ENCODE data around the gene INCA1. TPM values are rescaled to one million over a fixed set of nuclear protein-coding genes. Genes with fewer than 3 reads are reported as not detected.

INCA1 gene
- total and polyA plus RNA-seq, 2 of the 8 experiments (the other 6 are each of a cell fraction or from before 2014, with no cell fraction given), result 0.89 to 1.4 TPM

DNA sequence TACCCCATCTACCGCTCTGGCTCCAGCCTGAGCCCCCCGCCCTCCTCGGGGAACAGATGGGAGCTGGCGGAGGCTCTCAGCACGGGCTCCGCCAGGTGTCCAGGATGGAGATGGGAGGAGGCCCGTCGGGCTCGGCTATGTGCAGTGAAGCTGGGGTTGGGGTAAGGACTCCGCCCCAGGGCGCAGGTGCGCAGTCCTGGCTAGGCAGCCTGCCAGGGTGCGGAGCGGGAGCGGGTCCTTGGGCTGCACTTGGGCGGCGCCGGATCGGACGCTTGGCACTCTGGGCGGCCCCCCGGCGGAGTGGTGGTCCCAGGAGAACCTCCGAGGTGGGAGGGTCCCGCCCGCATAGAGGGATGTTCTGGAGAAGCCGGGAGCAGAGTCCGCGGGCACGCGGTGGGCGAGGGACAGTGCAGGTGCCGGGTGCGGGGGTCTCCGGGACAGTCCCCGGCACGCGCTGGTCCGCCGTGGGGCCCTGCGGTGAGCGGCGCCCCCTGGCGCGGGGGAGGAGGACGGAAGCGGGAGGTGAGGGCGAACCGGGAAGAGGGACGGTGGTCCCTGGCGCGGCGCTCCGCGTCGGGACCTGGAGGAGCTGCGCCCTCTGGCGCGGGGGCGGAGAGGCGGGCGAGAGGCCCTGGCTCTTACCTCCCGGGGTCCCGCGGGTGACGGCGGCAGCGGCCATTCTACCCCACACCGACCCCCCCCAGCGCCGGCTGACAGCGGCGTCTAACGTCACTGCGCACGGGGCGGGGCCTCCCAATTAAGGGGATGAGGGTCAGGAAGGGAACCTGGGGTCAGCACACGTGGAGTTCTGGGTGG, 10.2 kb downstream of the INCA1 start, which contains the start of gene CAMTA2 (continued):
- TF ChIP-seq, protein P1, sequence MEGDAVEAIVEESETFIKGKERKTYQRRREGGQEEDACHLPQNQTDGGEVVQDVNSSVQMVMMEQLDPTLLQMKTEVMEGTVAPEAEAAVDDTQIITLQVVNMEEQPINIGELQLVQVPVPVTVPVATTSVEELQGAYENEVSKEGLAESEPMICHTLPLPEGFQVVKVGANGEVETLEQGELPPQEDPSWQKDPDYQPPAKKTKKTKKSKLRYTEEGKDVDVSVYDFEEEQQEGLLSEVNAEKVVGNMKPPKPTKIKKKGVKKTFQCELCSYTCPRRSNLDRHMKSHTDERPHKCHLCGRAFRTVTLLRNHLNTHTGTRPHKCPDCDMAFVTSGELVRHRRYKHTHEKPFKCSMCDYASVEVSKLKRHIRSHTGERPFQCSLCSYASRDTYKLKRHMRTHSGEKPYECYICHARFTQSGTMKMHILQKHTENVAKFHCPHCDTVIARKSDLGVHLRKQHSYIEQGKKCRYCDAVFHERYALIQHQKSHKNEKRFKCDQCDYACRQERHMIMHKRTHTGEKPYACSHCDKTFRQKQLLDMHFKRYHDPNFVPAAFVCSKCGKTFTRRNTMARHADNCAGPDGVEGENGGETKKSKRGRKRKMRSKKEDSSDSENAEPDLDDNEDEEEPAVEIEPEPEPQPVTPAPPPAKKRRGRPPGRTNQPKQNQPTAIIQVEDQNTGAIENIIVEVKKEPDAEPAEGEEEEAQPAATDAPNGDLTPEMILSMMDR (IDR thresholded peaks at IDR 0.05; ENCODE audit: control extremely low read depth in 1 of 3, insufficient read depth in 1 of 3, low read depth in 1 of 3, low read length in 3 of 3), result peak; percentile 40 to 52 (median 47)
- peak in 1 of 2 experiments; percentile 29; a peak in 1 of 3 replicates for TF ChIP-seq EP300 (IDR thresholded peaks at IDR 0.05; ENCODE audit: borderline replicate concordance in 1 of 2, low read depth in 2 of 2, low read length in 2 of 2)
- peak; percentile 75 for TF ChIP-seq YY1 (IDR thresholded peaks at IDR 0.05; ENCODE audit: low read depth, low read length)
- TF ChIP-seq TCF12 (IDR thresholded peaks at IDR 0.05; ENCODE audit: low read depth, low read length), result 0 out of 2 replicates have a peak, but pooled peaks have one; percentile 73
- TF ChIP-seq TAF7 (optimal IDR thresholded peaks at IDR 0.05; ENCODE audit: borderline replicate concordance, low read depth, low read length), result no peak
- TF ChIP-seq BRCA1 (IDR thresholded peaks at IDR 0.05; ENCODE audit: low read depth, low read length), result no peak
- TF ChIP-seq, protein P2, sequence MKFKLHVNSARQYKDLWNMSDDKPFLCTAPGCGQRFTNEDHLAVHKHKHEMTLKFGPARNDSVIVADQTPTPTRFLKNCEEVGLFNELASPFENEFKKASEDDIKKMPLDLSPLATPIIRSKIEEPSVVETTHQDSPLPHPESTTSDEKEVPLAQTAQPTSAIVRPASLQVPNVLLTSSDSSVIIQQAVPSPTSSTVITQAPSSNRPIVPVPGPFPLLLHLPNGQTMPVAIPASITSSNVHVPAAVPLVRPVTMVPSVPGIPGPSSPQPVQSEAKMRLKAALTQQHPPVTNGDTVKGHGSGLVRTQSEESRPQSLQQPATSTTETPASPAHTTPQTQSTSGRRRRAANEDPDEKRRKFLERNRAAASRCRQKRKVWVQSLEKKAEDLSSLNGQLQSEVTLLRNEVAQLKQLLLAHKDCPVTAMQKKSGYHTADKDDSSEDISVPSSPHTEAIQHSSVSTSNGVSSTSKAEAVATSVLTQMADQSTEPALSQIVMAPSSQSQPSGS (IDR thresholded peaks at IDR 0.05; ENCODE audit: low read length), result 0 out of 2 replicates have a peak, but pooled peaks have one; percentile 20
- no peak; the same call in 1 of the 2 replicates for TF ChIP-seq SP1 (IDR thresholded peaks at IDR 0.05; ENCODE audit: low read depth, low read length)
- peak in 1 of 2 experiments; percentile 22; a peak in 2 of 4 replicates for TF ChIP-seq SIN3A (conservative IDR thresholded peaks at IDR 0.05 in 1 of 2, IDR thresholded peaks at IDR 0.05 in 1 of 2; ENCODE audit: low read depth in 1 of 2, low read length in 2 of 2)
- TF ChIP-seq FOSL1 (IDR thresholded peaks at IDR 0.05; ENCODE audit: insufficient read depth, low read depth, low read length), result no peak
- TF ChIP-seq RAD21 (IDR thresholded peaks at IDR 0.05 in 1 of 2, conservative IDR thresholded peaks at IDR 0.05 in 1 of 2; ENCODE audit: low read depth in 2 of 2, low read length in 2 of 2), result peak in 1 of 2 experiments; percentile 27; a peak in 1 of 4 replicates
- peak in 1 of 2 experiments; percentile 93; a peak in 1 of 4 replicates for TF ChIP-seq HDAC2 (IDR thresholded peaks at IDR 0.05; ENCODE audit: borderline replicate concordance in 1 of 2, low read depth in 2 of 2, low read length in 2 of 2)
- TF ChIP-seq NRF1 (IDR thresholded peaks at IDR 0.05; ENCODE audit: low read depth, low read length), result no peak
- no peak for TF ChIP-seq GABPA (IDR thresholded peaks at IDR 0.05; ENCODE audit: borderline replicate concordance, insufficient read depth, low read length)
- peak; percentile 63; the same call in 1 of the 2 replicates for TF ChIP-seq PHF8 (conservative IDR thresholded peaks at IDR 0.05; ENCODE audit: low read depth, low read length)
- no peak for TF ChIP-seq CBX5 (IDR thresholded peaks at IDR 0.05; ENCODE audit: low read depth, low read length)

Measured in H1 (cell line).